ENCODE measurements around the gene MELTF.

MELTF gene

GRCh38 chr3:197031315-197032285, 2.0 kb upstream of the MELTF start:
- POLR2A ChIA-PET = no interaction called here
- TF ChIP-seq FOXA1 (IDR thresholded peaks at IDR 0.05) (no peak), ZNF384 (IDR thresholded peaks at IDR 0.05) (no peak), SP1 (IDR thresholded peaks at IDR 0.05) (no peak)
- DNase-seq (ENCODE audit: extremely low spot score) = no peak
- CTCF ChIA-PET = no interaction called here

DNA sequence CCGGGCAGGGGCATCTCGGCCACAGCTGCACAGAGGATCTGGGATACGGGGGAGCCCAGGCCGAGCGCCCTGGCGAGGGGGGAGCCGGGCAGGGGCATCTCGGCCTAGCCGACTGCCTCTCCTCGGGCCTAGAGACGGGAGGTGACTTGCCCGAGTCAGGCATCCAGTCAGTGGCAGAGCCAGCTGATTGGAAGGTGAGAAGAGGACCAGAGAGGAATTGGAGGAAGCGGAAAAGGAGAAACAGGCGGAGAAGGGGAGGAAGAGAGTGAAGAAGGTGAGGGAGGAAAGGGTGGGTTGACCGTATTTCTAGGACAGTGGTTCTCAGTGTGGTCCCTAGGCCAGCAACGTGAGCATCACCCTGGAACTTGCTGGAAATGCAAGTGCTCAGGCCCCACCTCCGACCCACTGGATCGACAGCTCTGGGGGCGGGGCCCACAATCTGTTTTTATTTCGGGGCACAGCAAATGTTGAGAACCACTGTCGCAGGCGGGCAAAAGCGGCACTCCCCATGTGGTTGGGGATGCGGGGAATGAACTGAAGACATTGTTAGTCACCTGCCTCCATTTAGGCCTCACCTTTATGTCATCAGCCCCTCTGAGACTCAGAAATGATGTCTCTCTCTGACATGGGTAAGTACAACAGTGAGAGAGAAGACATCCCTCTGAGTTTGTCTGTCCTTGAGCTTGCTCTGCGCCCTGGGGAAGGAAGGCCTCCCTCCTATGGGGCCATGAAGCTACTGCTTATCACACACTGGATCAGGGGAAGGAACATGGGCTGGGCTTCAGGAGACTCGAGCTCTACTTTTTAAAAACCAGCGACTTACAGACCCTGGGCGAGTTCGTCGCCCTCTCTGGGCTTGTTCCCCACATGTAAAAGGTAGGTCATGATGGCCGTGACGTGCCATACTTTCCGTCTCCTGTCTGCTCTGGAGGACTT, 1.0 kb upstream of the MELTF start:
- ChIA-PET CTCF (interaction anchor here (0.5 kb wide), 1 partner anchor 29 kb away, joined by 3 read pairs; no protein-coding TSS in a partner anchor), POLR2A (no interaction called here)
- TF ChIP-seq ELF4 (IDR thresholded peaks at IDR 0.05) = no peak
- no peak for TF ChIP-seq NFRKB (IDR thresholded peaks at IDR 0.05)
- TF ChIP-seq SP1 (IDR thresholded peaks at IDR 0.05) = no peak
- TF ChIP-seq TARDBP (IDR thresholded peaks at IDR 0.05) = no peak
- TF ChIP-seq ARNT (IDR thresholded peaks at IDR 0.05) = no peak
- no peak for DNase-seq (ENCODE audit: extremely low spot score)

- DNase-seq (ENCODE audit: extremely low spot score) = no peak
- CTCF ChIA-PET = interaction anchor here (0.6 to 1.3 kb wide), 4 partner anchors 16 to 296 kb away, joined by 3 read pairs; no protein-coding TSS in a partner anchor
- TF ChIP-seq L3MBTL2 (conservative IDR thresholded peaks at IDR 0.05) (peak; percentile 43), SP1 (IDR thresholded peaks at IDR 0.05) (no peak)
- POLR2A ChIA-PET = interaction anchor here (0.6 kb wide), 1 partner anchor 8 kb away, joined by 3 read pairs; no protein-coding TSS in a partner anchor
Measured at GRCh38 chr3:197028728-197029510, 698 bp downstream of the MELTF start.

DNA sequence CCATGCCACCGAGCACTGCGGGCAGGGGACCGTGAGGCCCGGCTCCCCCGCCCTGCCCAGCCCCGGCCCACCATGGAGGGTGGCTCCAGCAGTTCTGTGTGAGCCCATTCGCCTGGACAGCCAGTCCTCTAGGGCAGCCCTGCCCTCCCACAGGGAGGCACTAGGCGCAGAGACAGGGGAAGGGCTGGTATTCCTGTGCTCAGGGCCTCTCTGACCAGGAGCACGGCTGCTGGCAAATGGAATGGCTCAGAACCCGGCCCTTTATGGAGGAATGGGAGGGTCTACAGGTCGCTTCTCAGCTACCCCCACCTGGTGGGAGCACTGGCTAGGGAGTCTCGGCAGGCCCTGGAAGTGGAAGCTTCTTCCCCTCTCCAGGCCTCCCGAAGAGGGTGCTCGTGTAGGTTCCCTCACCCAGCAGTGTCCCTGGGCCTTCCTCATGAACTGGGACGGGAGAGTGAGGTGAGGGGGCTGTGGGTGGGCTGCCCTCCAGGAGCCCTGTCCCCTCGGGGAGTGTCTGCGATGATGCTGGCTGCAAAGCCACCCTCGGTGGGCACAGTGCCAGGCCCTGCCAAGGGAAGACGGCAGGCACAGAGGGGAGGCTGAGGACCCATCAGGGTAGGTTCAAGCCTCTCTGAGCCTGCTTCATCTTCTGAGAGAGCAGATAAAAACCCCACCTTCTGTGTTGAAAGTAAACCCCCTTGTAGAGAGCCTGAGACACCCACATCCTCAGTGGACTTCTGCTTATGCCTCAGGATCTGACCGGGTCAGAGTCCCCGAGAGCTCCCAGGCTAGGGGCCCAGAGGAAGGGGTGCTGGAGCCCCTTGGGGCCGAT, 1.5 kb downstream of the MELTF start:
- no peak for TF ChIP-seq ARNT (IDR thresholded peaks at IDR 0.05)
- no peak for TF ChIP-seq SP1 (IDR thresholded peaks at IDR 0.05)
- no peak for TF ChIP-seq HDGF (IDR thresholded peaks at IDR 0.05; ENCODE audit: borderline replicate concordance)
- no peak for TF ChIP-seq ELF4 (IDR thresholded peaks at IDR 0.05)
- no peak for TF ChIP-seq NFRKB (IDR thresholded peaks at IDR 0.05)
- TF ChIP-seq SUZ12 (IDR thresholded peaks at IDR 0.05) = no peak
- no peak for TF ChIP-seq PKNOX1 (IDR thresholded peaks at IDR 0.05)
- no peak for TF ChIP-seq FOXM1 (IDR thresholded peaks at IDR 0.05; ENCODE audit: borderline replicate concordance)
- no peak for TF ChIP-seq L3MBTL2 (conservative IDR thresholded peaks at IDR 0.05)
- DNase-seq (ENCODE audit: extremely low spot score) = no peak
- ChIA-PET POLR2A (no interaction called here), CTCF (interaction anchor here (1.3 kb wide), 1 partner anchor 148 kb away, joined by 3 read pairs; no protein-coding TSS in a partner anchor)

DNA sequence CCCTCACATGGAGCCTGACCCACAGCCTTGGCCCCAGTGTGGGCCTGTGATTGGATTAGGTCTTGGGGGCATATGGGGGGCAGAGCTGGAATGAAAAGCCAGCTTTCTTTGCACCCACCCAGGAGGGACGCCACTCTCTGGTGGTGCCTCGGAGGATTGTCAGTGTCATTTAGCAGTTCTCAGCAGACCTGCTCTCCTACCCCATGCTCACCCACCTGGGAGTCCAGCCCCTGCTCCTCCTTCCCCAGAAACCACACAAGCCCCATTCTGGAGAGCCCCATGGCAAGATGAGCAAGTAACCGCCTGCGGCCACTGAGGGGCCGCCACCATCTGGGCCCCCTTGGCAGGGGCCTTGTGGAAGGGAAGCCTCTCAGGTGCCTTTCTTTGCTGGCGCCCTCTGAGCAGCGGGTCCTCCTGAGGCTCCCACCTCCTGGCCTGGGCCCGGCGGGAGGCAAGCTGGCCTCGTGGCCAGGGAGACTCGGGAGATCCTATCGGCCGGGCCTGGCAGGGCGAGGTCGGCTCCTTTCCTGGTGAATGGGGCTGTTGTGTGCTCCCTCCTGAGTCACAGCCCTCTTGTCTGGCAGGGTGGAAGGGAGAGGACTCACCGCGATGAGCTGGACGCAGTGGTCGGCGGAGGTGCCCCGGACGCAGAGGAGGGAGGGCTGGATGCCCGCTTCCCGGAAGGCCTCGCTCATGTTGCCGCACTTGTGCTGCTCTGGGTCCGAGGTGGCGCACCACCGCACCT, 2.3 kb downstream of the MELTF start:
- CTCF ChIA-PET = no interaction called here
- DNase-seq (ENCODE audit: extremely low spot score) = no peak
- POLR2A ChIA-PET = no interaction called here
- TF ChIP-seq HDGF (IDR thresholded peaks at IDR 0.05; ENCODE audit: borderline replicate concordance) = no peak
- no peak for TF ChIP-seq ZNF384 (IDR thresholded peaks at IDR 0.05)
- TF ChIP-seq ARNT (IDR thresholded peaks at IDR 0.05) = no peak
- no peak for TF ChIP-seq FOXM1 (IDR thresholded peaks at IDR 0.05; ENCODE audit: borderline replicate concordance)
- TF ChIP-seq LEF1 (IDR thresholded peaks at IDR 0.05; ENCODE audit: borderline replicate concordance) = no peak
- TF ChIP-seq TARDBP (IDR thresholded peaks at IDR 0.05) = no peak
- TF ChIP-seq SUZ12 (IDR thresholded peaks at IDR 0.05) = no peak
- TF ChIP-seq NFRKB (IDR thresholded peaks at IDR 0.05) = no peak
- no peak for TF ChIP-seq ELF4 (IDR thresholded peaks at IDR 0.05)
- TF ChIP-seq CTBP1 (IDR thresholded peaks at IDR 0.05; ENCODE audit: borderline replicate concordance) = no peak
- TF ChIP-seq FOXA1 (IDR thresholded peaks at IDR 0.05) = no peak
- no peak for TF ChIP-seq L3MBTL2 (conservative IDR thresholded peaks at IDR 0.05)
- TF ChIP-seq FOXK2 (IDR thresholded peaks at IDR 0.05) = no peak
- TF ChIP-seq BHLHE40 (IDR thresholded peaks at IDR 0.05; ENCODE audit: borderline replicate concordance) = no peak
- TF ChIP-seq PKNOX1 (IDR thresholded peaks at IDR 0.05) = no peak
- no peak for TF ChIP-seq SP1 (IDR thresholded peaks at IDR 0.05)
